ENCODE data around the gene BOLA1. TPM values are rescaled to one million over a fixed set of nuclear protein-coding genes. Genes with fewer than 3 reads are reported as not detected.

The BOLA1 gene
- total and polyA plus RNA-seq, 2 experiments from 2014 or later = 18.4 to 26.2 TPM

DNA sequence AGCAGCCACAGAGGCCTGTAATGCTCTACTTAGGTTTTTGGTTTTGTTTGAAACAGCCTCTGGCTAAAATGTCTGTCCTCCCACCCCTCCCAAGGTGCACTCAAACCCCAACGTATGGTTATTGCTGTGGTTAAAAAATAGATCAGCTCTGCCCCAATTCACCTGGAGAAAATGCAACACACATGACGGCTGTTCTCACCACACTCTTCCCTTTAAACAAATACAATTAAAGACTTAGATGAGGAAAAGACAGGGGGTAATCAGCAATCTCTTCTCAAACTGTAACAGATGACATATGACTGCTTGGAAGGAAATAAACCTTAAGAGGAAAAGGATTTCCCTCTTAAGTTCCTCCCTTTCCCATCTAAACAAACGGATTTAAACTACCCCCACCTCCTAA is 43.5 kb downstream of the BOLA1 start:
- Mint-ChIP-seq H3K4me1 (peaks cover 46% of the 10 kb centered on the region), H3K27ac (no peak overlapping the region; the same call in 1 of the 2 replicates), H3K9me3 (no peaks in the 10 kb centered on the region), H3K36me3 (ENCODE audit: low read depth) (peaks cover 24% of the 10 kb centered on the region), H3K4me3 (no peak overlapping the region), H3K27me3 (ENCODE audit: insufficient read depth, low read depth, poor library complexity) (peaks cover 9% of the 10 kb centered on the region)
- H2AFZ ChIP-seq = no peak overlapping the region
- peaks cover 9% of the 10 kb centered on the region; the same call in 1 of the 2 replicates for H3F3A ChIP-seq (replicated peaks; ENCODE audit: low read depth)
- no peak overlapping the region for H3K4me2 ChIP-seq
- no peak for DNase-seq (ENCODE audit: low spot score)
- H3K9me2 ChIP-seq (ENCODE audit: insufficient read depth) = no peaks in the 10 kb centered on the region
- no peaks in the 10 kb centered on the region for H3K27me3 ChIP-seq (ENCODE audit: insufficient read depth)
- H3K36me3 ChIP-seq (ENCODE audit: insufficient read depth) = peaks cover 13% of the 10 kb centered on the region; the same call in 1 of the 2 replicates
- H3K4me3 ChIP-seq = no peak overlapping the region
- ATAC-seq = no peak
- H4K20me1 ChIP-seq (replicated peaks; ENCODE audit: insufficient read depth) = no peaks in the 10 kb centered on the region; the same call in 1 of the 2 replicates
- no peak for TF ChIP-seq NANOG (IDR thresholded peaks at IDR 0.05; ENCODE audit: borderline replicate concordance)
- no peak for TF ChIP-seq ZNF331 (CRISPR knock-in tag; IDR thresholded peaks at IDR 0.05; ENCODE audit: low read depth)
- no peak for TF ChIP-seq STAT1 (IDR thresholded peaks at IDR 0.05; ENCODE audit: unreplicated experiment)
- no peak for TF ChIP-seq JUNB (IDR thresholded peaks at IDR 0.05; ENCODE audit: unreplicated experiment)
- TF ChIP-seq, protein P1, sequence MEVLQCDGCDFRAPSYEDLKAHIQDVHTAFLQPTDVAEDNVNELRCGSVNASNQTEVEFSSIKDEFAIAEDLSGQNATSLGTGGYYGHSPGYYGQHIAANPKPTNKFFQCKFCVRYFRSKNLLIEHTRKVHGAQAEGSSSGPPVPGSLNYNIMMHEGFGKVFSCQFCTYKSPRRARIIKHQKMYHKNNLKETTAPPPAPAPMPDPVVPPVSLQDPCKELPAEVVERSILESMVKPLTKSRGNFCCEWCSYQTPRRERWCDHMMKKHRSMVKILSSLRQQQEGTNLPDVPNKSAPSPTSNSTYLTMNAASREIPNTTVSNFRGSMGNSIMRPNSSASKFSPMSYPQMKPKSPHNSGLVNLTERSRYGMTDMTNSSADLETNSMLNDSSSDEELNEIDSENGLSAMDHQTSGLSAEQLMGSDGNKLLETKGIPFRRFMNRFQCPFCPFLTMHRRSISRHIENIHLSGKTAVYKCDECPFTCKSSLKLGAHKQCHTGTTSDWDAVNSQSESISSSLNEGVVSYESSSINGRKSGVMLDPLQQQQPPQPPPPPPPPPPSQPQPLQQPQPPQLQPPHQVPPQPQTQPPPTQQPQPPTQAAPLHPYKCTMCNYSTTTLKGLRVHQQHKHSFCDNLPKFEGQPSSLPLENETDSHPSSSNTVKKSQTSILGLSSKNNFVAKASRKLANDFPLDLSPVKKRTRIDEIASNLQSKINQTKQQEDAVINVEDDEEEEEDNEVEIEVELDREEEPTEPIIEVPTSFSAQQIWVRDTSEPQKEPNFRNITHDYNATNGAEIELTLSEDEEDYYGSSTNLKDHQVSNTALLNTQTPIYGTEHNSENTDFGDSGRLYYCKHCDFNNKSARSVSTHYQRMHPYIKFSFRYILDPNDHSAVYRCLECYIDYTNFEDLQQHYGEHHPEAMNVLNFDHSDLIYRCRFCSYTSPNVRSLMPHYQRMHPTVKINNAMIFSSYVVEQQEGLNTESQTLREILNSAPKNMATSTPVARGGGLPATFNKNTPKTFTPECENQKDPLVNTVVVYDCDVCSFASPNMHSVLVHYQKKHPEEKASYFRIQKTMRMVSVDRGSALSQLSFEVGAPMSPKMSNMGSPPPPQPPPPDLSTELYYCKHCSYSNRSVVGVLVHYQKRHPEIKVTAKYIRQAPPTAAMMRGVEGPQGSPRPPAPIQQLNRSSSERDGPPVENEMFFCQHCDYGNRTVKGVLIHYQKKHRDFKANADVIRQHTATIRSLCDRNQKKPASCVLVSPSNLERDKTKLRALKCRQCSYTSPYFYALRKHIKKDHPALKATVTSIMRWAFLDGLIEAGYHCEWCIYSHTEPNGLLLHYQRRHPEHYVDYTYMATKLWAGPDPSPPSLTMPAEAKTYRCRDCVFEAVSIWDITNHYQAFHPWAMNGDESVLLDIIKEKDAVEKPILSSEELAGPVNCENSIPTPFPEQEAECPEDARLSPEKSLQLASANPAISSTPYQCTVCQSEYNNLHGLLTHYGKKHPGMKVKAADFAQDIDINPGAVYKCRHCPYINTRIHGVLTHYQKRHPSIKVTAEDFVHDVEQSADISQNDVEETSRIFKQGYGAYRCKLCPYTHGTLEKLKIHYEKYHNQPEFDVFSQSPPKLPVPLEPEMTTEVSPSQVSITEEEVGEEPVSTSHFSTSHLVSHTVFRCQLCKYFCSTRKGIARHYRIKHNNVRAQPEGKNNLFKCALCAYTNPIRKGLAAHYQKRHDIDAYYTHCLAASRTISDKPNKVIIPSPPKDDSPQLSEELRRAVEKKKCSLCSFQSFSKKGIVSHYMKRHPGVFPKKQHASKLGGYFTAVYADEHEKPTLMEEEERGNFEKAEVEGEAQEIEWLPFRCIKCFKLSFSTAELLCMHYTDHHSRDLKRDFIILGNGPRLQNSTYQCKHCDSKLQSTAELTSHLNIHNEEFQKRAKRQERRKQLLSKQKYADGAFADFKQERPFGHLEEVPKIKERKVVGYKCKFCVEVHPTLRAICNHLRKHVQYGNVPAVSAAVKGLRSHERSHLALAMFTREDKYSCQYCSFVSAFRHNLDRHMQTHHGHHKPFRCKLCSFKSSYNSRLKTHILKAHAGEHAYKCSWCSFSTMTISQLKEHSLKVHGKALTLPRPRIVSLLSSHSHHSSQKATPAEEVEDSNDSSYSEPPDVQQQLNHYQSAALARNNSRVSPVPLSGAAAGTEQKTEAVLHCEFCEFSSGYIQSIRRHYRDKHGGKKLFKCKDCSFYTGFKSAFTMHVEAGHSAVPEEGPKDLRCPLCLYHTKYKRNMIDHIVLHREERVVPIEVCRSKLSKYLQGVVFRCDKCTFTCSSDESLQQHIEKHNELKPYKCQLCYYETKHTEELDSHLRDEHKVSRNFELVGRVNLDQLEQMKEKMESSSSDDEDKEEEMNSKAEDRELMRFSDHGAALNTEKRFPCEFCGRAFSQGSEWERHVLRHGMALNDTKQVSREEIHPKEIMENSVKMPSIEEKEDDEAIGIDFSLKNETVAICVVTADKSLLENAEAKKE (CRISPR knock-in tag; IDR thresholded peaks at IDR 0.05) = no peak
- TF ChIP-seq, protein P2, sequence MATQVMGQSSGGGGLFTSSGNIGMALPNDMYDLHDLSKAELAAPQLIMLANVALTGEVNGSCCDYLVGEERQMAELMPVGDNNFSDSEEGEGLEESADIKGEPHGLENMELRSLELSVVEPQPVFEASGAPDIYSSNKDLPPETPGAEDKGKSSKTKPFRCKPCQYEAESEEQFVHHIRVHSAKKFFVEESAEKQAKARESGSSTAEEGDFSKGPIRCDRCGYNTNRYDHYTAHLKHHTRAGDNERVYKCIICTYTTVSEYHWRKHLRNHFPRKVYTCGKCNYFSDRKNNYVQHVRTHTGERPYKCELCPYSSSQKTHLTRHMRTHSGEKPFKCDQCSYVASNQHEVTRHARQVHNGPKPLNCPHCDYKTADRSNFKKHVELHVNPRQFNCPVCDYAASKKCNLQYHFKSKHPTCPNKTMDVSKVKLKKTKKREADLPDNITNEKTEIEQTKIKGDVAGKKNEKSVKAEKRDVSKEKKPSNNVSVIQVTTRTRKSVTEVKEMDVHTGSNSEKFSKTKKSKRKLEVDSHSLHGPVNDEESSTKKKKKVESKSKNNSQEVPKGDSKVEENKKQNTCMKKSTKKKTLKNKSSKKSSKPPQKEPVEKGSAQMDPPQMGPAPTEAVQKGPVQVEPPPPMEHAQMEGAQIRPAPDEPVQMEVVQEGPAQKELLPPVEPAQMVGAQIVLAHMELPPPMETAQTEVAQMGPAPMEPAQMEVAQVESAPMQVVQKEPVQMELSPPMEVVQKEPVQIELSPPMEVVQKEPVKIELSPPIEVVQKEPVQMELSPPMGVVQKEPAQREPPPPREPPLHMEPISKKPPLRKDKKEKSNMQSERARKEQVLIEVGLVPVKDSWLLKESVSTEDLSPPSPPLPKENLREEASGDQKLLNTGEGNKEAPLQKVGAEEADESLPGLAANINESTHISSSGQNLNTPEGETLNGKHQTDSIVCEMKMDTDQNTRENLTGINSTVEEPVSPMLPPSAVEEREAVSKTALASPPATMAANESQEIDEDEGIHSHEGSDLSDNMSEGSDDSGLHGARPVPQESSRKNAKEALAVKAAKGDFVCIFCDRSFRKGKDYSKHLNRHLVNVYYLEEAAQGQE (IDR thresholded peaks at IDR 0.05; ENCODE audit: unreplicated experiment) = no peak
- TF ChIP-seq, protein P3, sequence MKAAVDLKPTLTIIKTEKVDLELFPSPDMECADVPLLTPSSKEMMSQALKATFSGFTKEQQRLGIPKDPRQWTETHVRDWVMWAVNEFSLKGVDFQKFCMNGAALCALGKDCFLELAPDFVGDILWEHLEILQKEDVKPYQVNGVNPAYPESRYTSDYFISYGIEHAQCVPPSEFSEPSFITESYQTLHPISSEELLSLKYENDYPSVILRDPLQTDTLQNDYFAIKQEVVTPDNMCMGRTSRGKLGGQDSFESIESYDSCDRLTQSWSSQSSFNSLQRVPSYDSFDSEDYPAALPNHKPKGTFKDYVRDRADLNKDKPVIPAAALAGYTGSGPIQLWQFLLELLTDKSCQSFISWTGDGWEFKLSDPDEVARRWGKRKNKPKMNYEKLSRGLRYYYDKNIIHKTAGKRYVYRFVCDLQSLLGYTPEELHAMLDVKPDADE (IDR thresholded peaks at IDR 0.05) = no peak
- TF ChIP-seq ZNF114 (CRISPR knock-in tag; IDR thresholded peaks at IDR 0.05) = no peak
- TF ChIP-seq EZH2phosphoT487 (IDR thresholded peaks at IDR 0.05; ENCODE audit: unreplicated experiment) = no peak
- no peak for TF ChIP-seq CREB1 (CRISPR knock-in tag; IDR thresholded peaks at IDR 0.05; ENCODE audit: low read depth)
- TF ChIP-seq, protein P4, sequence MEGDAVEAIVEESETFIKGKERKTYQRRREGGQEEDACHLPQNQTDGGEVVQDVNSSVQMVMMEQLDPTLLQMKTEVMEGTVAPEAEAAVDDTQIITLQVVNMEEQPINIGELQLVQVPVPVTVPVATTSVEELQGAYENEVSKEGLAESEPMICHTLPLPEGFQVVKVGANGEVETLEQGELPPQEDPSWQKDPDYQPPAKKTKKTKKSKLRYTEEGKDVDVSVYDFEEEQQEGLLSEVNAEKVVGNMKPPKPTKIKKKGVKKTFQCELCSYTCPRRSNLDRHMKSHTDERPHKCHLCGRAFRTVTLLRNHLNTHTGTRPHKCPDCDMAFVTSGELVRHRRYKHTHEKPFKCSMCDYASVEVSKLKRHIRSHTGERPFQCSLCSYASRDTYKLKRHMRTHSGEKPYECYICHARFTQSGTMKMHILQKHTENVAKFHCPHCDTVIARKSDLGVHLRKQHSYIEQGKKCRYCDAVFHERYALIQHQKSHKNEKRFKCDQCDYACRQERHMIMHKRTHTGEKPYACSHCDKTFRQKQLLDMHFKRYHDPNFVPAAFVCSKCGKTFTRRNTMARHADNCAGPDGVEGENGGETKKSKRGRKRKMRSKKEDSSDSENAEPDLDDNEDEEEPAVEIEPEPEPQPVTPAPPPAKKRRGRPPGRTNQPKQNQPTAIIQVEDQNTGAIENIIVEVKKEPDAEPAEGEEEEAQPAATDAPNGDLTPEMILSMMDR (conservative IDR thresholded peaks at IDR 0.05; ENCODE audit: low read depth in 2 of 2) = no peak
- no peak for TF ChIP-seq EZH2 (IDR thresholded peaks at IDR 0.05; ENCODE audit: low read depth, unreplicated experiment)
- no peak for TF ChIP-seq POLR2AphosphoS5 (IDR thresholded peaks at IDR 0.05; ENCODE audit: low read depth)
- H3K4me1 ChIP-seq (ENCODE audit: insufficient read depth) = peaks cover 37% of the 10 kb centered on the region
- H3K27ac ChIP-seq (ENCODE audit: low read depth) = no peak overlapping the region
- H3K79me2 ChIP-seq (replicated peaks; ENCODE audit: insufficient read depth) = no peaks in the 10 kb centered on the region
